K562 (cell line): ENCODE data around the gene BRWD1. TPM values are rescaled to one million over a fixed set of nuclear protein-coding genes. Genes with fewer than 3 reads are reported as not detected.

Experiments
- CAMTA2 ChIP-seq: fragments of 250-450 bp; sonication (Bioruptor Pico); conservative IDR thresholded peaks from 2 replicates; pipeline ENCODE4 v1.5.1; 2022
- CCNT2 ChIP-seq: IDR thresholded peaks from 2 replicates; pipeline ENCODE4 v1.6.1; 2011; ENCODE audit warnings: borderline replicate concordance, low read depth, mild to moderate bottlenecking, moderate library complexity, mixed read lengths, low read length; ENCODE audit not compliant: insufficient read length; ENCODE audit errors: extremely low read depth
- E2F1 ChIP-seq: sonication (generic); formaldehyde crosslinking; IDR thresholded peaks from 2 replicates; pipeline ENCODE4 v1.8.1; 2023; ENCODE audit warnings: mild to moderate bottlenecking, missing genetic modification reagents, moderate library complexity
- FOXJ2 ChIP-seq: fragments of 200-800 bp; sonication (Bioruptor generic); IDR thresholded peaks from 2 replicates; pipeline ENCODE4 v1.6.1; 2016; ENCODE audit warnings: missing genetic modification characterization, missing compliant biosample characterization
- FOXJ3 ChIP-seq: sonication (generic); formaldehyde crosslinking; IDR thresholded peaks from 2 replicates; pipeline ENCODE4 v1.4.0; 2020; ENCODE audit warnings: mild to moderate bottlenecking, missing genetic modification reagents
- GABPA ChIP-seq: fragments of 200-800 bp; sonication (Bioruptor generic); conservative IDR thresholded peaks from 2 replicates; pipeline ENCODE4 v1.6.1; 2016; ENCODE audit warnings: low read depth, missing genetic modification characterization, missing compliant biosample characterization
- HEY1 ChIP-seq: fragments of 250-450 bp; sonication (Bioruptor Pico); IDR thresholded peaks from 2 replicates; pipeline ENCODE4 v1.5.0; 2020; ENCODE audit warnings: mild to moderate bottlenecking, moderate library complexity, borderline replicate concordance
- LARP7 ChIP-seq: fragments of 450-650 bp; IDR thresholded peaks from 2 replicates; pipeline ENCODE4 v1.6.1; 2016
- MAZ ChIP-seq, 2 experiments: fragments of 450-650 bp in 1 of 2; sonication (generic) in 1 of 2; formaldehyde crosslinking; IDR thresholded peaks in 1 of 2; conservative IDR thresholded peaks in 1 of 2; 2 replicates each; pipeline versions ENCODE4 v1.4.0 to v1.5.0; 2020; ENCODE audit warnings: mild to moderate bottlenecking in 1 of 2, missing genetic modification reagents in 1 of 2
- MNT ChIP-seq, 2 experiments: fragments of 450-650 bp; conservative IDR thresholded peaks; 2 replicates each; pipeline ENCODE4 v1.6.1; 2017; ENCODE audit warnings: mild to moderate bottlenecking in 2 of 2, moderate library complexity in 2 of 2
- MYC ChIP-seq, 2 experiments: fragments of 250-450 bp in 1 of 2; sonication (Bioruptor Pico) in 1 of 2; IDR thresholded peaks; 2 replicates each; pipeline versions ENCODE4 v1.5.1 to v1.6.1; 2012 to 2021; ENCODE audit warnings: low read depth in 2 of 2, borderline replicate concordance in 1 of 2, improper control_type of control experiment in 1 of 2, low read length in 1 of 2, mild to moderate bottlenecking in 1 of 2, moderate library complexity in 1 of 2
- NCOA2 ChIP-seq, 2 experiments: fragments of 450-650 bp; IDR thresholded peaks; 2 replicates each; pipeline ENCODE4 v1.6.1; 2018; ENCODE audit warnings: mild to moderate bottlenecking in 2 of 2, moderate library complexity in 1 of 2; ENCODE audit not compliant: partially characterized antibody in 2 of 2
- POLR2G ChIP-seq: fragments of 200-400 bp; formaldehyde crosslinking; IDR thresholded peaks from 2 replicates; pipeline ENCODE4 v1.6.1; 2017; ENCODE audit warnings: low read depth, mild to moderate bottlenecking, antibody characterized with exemption, low read length, moderate library complexity
- RBBP5 ChIP-seq: fragments of 200-600 bp; sonication (generic); IDR thresholded peaks from 2 replicates; pipeline ENCODE4 v1.6.1; 2012; ENCODE audit warnings: borderline replicate concordance, mild to moderate bottlenecking, low read length, control low read depth, inconsistent platforms; ENCODE audit not compliant: insufficient read depth, poor library complexity, severe bottlenecking
- STAT5A ChIP-seq: IDR thresholded peaks from 2 replicates; pipeline ENCODE4 v1.6.1; 2012; ENCODE audit warnings: low read length, inconsistent platforms, borderline replicate concordance
- ZNF146 ChIP-seq: IDR thresholded peaks from one replicate; pipeline ENCODE4 v1.6.1; 2018; ENCODE audit warnings: missing compliant biosample characterization; ENCODE audit not compliant: unreplicated experiment
- ZNF717 ChIP-seq: fragments of 250-450 bp; sonication (Bioruptor Pico); IDR thresholded peaks from 2 replicates; pipeline ENCODE4 v1.5.0; 2021
- ZNF785 ChIP-seq: fragments of 250-450 bp; sonication (Bioruptor Pico); IDR thresholded peaks from 2 replicates; pipeline ENCODE4 v1.4.0; 2020; ENCODE audit warnings: mild to moderate bottlenecking
- polyA plus RNA-seq, 8 experiments: library from polyadenylated mRNA; depleted of rRNA in 4 of 8; stranded (reverse) in 5 of 8; unstranded in 3 of 8; fragments of >200 nt; fragmentation: Nextera tagmentation in 2 of 8; fragmentation: Illumina TruSeq in 1 of 8; extraction: Ambion mirVana in 2 of 8; extraction: Trizol in 1 of 8; gene quantifications; 2 replicates each; pipeline versions ENCODE4 v1.2.1 to v1.2.3, GENCODE V29; 2011 to 2014; ENCODE audit warnings: inconsistent platforms in 1 of 8, missing spikeins in 1 of 8
- total RNA-seq, 7 experiments: library from RNA; depleted of rRNA in 6 of 7; stranded (reverse); fragments of >200 nt in 6 of 7; fragmentation: Illumina TruSeq in 2 of 7; extraction: Trizol in 2 of 7; gene quantifications; 2 replicates each; pipeline versions ENCODE4 v1.2.1 to v1.2.3, GENCODE V29; 2011 to 2021; ENCODE audit warnings: low replicate concordance in 1 of 7
- TF ChIP-seq, protein P1 (sequence below): sonication (generic); formaldehyde crosslinking; IDR thresholded peaks from 2 replicates; pipeline ENCODE4 v1.4.0; 2020; ENCODE audit warnings: mild to moderate bottlenecking, missing genetic modification reagents
- TF ChIP-seq, protein P2 (sequence below): fragments of 450-650 bp; IDR thresholded peaks from 2 replicates; pipeline ENCODE4 v1.6.1; 2017; ENCODE audit warnings: antibody characterized with exemption

Gene BRWD1
- total and polyA plus RNA-seq, 9 of the 15 experiments (the other 6 are each of a cell fraction or from before 2014, with no cell fraction given) = 10.1 to 60.2 (median 34.1) TPM

GRCh38 chr21:39182484-39183271 is 130.8 kb downstream of the BRWD1 start (continued):
- TF ChIP-seq FOXJ2 (tag) (no peak), FOXJ3 (CRISPR knock-in tag) (no peak), STAT5A (0 out of 2 replicates have a peak, but pooled peaks have one; percentile 5), CCNT2 (no peak), MNT (conservative IDR thresholded peaks at IDR 0.05) (no peak), LARP7 (no peak), POLR2G (no peak), ZNF717 (peak; percentile 71; the same call in 1 of the 2 replicates), GABPA (no peak), RBBP5 (peak; percentile 98), MYC (IDR thresholded peaks at IDR 0.05; ENCODE audit: low read depth, low read length) (no peak), MYC (CRISPR knock-in tag; IDR thresholded peaks at IDR 0.05; ENCODE audit: borderline replicate concordance, low read depth) (peak; percentile 58; the same call in 1 of the 2 replicates), HEY1 (no peak), CAMTA2 (CRISPR knock-in tag) (no peak), ZNF146 (CRISPR knock-in tag) (no peak), MAZ (CRISPR knock-in tag; conservative IDR thresholded peaks at IDR 0.05 in 1 of 2, IDR thresholded peaks at IDR 0.05 in 1 of 2) (no peak), ZNF785 (no peak), NCOA2 (IDR thresholded peaks at IDR 0.05; ENCODE audit: partially characterized antibody in 2 of 2) (no peak), E2F1 (no peak)
- TF ChIP-seq, protein P1, sequence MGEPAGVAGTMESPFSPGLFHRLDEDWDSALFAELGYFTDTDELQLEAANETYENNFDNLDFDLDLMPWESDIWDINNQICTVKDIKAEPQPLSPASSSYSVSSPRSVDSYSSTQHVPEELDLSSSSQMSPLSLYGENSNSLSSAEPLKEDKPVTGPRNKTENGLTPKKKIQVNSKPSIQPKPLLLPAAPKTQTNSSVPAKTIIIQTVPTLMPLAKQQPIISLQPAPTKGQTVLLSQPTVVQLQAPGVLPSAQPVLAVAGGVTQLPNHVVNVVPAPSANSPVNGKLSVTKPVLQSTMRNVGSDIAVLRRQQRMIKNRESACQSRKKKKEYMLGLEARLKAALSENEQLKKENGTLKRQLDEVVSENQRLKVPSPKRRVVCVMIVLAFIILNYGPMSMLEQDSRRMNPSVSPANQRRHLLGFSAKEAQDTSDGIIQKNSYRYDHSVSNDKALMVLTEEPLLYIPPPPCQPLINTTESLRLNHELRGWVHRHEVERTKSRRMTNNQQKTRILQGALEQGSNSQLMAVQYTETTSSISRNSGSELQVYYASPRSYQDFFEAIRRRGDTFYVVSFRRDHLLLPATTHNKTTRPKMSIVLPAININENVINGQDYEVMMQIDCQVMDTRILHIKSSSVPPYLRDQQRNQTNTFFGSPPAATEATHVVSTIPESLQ (CRISPR knock-in tag) = no peak
- TF ChIP-seq, protein P2, sequence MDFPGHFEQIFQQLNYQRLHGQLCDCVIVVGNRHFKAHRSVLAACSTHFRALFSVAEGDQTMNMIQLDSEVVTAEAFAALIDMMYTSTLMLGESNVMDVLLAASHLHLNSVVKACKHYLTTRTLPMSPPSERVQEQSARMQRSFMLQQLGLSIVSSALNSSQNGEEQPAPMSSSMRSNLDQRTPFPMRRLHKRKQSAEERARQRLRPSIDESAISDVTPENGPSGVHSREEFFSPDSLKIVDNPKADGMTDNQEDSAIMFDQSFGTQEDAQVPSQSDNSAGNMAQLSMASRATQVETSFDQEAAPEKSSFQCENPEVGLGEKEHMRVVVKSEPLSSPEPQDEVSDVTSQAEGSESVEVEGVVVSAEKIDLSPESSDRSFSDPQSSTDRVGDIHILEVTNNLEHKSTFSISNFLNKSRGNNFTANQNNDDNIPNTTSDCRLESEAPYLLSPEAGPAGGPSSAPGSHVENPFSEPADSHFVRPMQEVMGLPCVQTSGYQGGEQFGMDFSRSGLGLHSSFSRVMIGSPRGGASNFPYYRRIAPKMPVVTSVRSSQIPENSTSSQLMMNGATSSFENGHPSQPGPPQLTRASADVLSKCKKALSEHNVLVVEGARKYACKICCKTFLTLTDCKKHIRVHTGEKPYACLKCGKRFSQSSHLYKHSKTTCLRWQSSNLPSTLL = no peak
